Midbrain (tissue), 1 donor: ENCODE measurements around the gene TRPC4.
"Not testable (repeated sequence)": the region's sequence is repeated elsewhere in the genome, so short reads cannot be mapped to it uniquely, and the experiment has no call there.

Source experiments
- DNase-seq: peaks from one replicate; lab custom pipeline; 2025; lab: John Stamatoyannopoulos, UW

The TRPC4 gene

GRCh38 chr13:37601648-37602440 is 267.7 kb downstream of the TRPC4 start:
- DNase-seq = no peak

DNA sequence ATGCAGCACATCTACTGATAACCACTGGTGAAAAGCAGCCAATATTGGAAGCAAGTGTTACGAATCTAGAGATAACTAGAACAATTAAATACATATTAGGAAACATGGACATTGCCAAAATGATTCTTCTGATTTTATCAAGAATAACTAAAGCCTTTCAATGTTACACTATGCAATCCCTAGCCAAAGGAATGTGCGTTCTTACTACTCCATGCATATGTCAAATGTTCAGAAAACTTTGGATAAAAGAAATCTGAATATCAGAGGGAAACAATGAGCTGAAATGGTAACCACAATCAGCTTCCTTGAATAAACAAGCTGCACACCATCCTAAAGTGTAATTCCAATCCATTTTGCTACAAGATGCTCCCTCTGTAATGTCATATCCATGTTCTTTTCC is 270.1 kb downstream of the TRPC4 start:
- no peak for DNase-seq

GRCh38 chr13:37598597-37598996 is 271.0 kb downstream of the TRPC4 start, which contains the start of gene POSTN:
TSS of gene POSTN (minus strand) at chr13:37598768. CDS start at chr13:37598726, 42 bp downstream.
- no peak for DNase-seq

DNA sequence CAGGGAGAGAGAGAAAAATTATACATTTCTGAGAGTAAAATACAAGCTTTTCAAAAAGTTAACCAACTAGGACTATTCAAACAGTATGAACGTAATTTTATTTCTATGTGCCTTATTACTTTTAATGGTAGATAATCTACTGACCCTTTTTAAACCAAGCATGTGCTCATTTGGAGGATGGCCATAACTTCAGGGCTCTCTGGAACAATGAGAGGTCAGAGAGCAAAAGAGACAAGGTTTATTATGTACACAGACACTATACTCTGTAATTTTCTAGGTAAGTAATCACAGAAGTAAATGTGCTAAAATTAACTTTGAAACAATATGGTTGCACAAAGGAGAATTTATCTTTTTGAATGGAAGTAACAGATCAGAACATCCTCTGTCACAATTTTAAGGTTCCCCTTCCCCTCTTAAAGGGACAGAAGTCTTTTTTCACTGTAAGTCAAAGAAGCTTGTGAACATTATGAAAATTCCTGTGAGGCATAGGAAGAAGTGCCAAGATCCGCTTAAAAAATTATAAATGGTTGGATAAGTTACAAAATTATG is 272.0 kb downstream of the TRPC4 start:
- DNase-seq = no peak

- no peak for DNase-seq
These were observed 272.8 kb downstream of the TRPC4 start for GRCh38 chr13:37596805-37597204.

DNA sequence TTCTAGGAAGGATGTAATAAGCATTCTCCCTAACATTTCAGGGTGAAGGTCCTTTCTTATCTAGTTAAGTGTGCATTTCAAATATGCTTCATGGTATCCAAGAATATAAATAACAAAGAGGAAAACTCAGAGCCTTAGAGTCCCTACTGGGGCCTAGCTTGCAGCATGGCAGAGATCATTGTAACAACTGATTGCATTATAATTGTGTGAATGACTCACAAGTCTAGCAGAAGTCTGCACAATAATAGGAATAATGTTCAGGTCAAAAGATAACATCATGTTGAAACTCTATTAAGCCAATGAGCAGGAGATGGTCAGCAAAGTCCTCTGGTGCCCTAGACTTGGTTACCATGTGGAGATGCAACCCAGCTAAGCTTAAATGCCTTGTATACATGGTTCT is 274.4 kb downstream of the TRPC4 start:
- no peak for DNase-seq

DNA sequence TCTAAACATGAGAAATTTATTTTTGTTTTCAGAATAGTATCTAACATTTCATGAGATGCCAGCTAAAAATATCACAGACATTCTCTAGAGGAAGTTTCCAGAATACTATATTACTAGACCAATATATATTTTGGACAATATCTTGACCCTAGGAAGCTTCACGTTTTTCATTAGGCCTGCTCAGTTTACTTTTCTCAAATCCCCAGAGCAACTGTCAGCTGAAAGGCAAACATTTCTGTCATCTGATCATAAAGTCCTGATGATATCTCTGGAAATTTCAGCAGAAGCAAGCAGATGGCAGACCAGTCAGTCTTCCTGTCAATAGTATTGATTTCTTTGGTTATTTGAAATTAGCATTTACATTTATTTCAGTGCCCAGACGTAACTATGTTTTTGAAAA is 275.0 kb downstream of the TRPC4 start:
- DNase-seq = no peak

DNA sequence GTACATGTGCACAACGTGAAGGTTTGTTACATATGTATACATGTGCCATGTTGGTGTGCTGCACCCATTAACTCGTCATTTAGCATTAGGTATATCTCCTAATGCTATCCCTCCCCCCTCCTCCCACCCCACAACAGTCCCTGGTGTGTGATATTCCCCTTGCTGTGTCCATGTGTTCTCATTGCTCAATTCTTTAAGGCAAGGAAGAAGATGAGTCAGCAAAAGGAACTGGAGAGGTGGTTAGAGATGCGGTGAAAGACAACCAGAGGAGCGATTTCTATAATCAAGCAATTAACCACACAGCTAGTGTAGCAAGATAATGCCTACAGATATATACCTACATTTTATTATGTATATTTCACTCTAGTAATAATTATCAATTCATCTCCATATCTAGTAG is 280.2 kb downstream of the TRPC4 start:
- DNase-seq = not testable (repeated sequence)

- DNase-seq = no peak
These were observed 282.3 kb downstream of the TRPC4 start for GRCh38 chr13:37587236-37587635.
